ENCODE data around the gene LPP. TPM values are rescaled to one million over a fixed set of nuclear protein-coding genes. Genes with fewer than 3 reads are reported as not detected.
A peak's percentile ranks its signal among the peaks of the same experiment; 100 is the strongest.

The LPP gene
- total RNA-seq, 1 donor from 2014 or later = 222 TPM

DNA sequence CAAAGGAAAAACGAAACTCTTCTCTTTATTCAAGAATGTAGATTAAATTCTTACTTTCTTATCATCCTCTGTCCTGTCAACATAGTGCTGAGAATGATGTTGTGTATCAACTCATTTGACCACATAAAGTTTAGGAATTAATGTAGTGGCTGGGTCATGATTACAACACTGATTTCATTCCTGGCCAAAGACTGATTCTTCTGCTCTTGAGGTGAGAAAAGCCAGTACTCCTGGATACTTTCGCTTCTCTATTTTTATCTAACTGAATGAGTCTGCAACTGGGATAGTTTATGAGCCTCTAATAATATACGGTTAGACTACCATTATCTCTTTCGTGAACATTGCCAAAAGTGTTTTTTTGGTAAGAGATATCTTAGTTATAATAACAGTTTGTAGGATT is 173.0 kb downstream of the LPP start:
- Histone ChIP-seq H2AFZ (ENCODE audit: low read depth, low read length) (no peak overlapping the region), H3K27ac (ENCODE audit: low read depth, low read length) (no peak overlapping the region), H3K4me2 (ENCODE audit: low read length) (no peak overlapping the region), H3K79me2 (ENCODE audit: insufficient read depth, low read length) (peaks cover 97% of the 10 kb centered on the region), H3K9me3 (ENCODE audit: insufficient read depth, low read depth, low read length) (no peaks in the 10 kb centered on the region), H3K4me3 (ENCODE audit: insufficient read depth, low read depth, low read length) (no peak overlapping the region), H3K27me3 (ENCODE audit: insufficient read depth, low read length) (no peaks in the 10 kb centered on the region), H4K20me1 (ENCODE audit: insufficient read depth, low read length) (peaks cover 60% of the 10 kb centered on the region), H3K4me1 (ENCODE audit: insufficient read depth, low read length) (no peaks in the 10 kb centered on the region), H3K9ac (ENCODE audit: low read length) (no peak overlapping the region), H3K36me3 (ENCODE audit: insufficient read depth, low read length) (peaks cover 5% of the 10 kb centered on the region)
- no peaks in the 10 kb centered on the region for H3K9me3 Mint-ChIP-seq (ENCODE audit: unreplicated experiment)
- H3K4me1 Mint-ChIP-seq (ENCODE audit: low read depth, unreplicated experiment) = peaks cover 14% of the 10 kb centered on the region
- H3K36me3 Mint-ChIP-seq (ENCODE audit: low read depth, unreplicated experiment) = peaks cover 6% of the 10 kb centered on the region
- H3K27ac Mint-ChIP-seq (ENCODE audit: unreplicated experiment) = no peak overlapping the region
- TF ChIP-seq, protein P1, sequence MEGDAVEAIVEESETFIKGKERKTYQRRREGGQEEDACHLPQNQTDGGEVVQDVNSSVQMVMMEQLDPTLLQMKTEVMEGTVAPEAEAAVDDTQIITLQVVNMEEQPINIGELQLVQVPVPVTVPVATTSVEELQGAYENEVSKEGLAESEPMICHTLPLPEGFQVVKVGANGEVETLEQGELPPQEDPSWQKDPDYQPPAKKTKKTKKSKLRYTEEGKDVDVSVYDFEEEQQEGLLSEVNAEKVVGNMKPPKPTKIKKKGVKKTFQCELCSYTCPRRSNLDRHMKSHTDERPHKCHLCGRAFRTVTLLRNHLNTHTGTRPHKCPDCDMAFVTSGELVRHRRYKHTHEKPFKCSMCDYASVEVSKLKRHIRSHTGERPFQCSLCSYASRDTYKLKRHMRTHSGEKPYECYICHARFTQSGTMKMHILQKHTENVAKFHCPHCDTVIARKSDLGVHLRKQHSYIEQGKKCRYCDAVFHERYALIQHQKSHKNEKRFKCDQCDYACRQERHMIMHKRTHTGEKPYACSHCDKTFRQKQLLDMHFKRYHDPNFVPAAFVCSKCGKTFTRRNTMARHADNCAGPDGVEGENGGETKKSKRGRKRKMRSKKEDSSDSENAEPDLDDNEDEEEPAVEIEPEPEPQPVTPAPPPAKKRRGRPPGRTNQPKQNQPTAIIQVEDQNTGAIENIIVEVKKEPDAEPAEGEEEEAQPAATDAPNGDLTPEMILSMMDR (IDR thresholded peaks at IDR 0.05; ENCODE audit: insufficient read depth, low read depth, low read length) = no peak
- TF ChIP-seq EZH2 (IDR thresholded peaks at IDR 0.05; ENCODE audit: insufficient read depth, low read length) = no peak
- no peaks in the 10 kb centered on the region for H3K27me3 Mint-ChIP-seq (ENCODE audit: low read depth, unreplicated experiment)
- DNase-seq (ENCODE audit: low read depth) (peak; percentile 74), FAIRE-seq (peak; percentile 39)
- no peak overlapping the region for H3K4me3 Mint-ChIP-seq (ENCODE audit: unreplicated experiment)

DNA sequence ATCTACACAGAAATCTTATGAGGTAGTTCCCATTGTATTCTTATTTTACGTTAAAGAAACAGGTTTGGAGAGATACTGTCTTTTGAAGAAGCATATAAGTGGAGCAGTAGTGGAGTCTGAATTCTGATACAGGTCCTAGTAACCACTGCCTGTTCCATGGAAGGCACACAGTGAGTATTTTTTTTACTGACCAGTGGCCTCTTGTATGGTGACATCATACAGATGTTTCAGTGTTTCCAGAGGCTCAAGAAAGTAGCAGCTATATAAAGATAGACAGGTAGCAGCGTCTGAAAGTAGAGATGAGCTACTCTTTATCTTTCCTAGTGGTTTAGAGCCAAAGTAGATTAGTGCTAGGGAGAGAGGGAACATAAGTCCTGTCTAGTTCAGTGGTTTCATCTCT is 173.5 kb downstream of the LPP start:
- Histone ChIP-seq H3K4me3 (ENCODE audit: insufficient read depth, low read depth, low read length) (no peak overlapping the region), H3K79me2 (ENCODE audit: insufficient read depth, low read length) (peaks cover 97% of the 10 kb centered on the region), H2AFZ (ENCODE audit: low read depth, low read length) (no peak overlapping the region), H4K20me1 (ENCODE audit: insufficient read depth, low read length) (peaks cover 55% of the 10 kb centered on the region), H3K4me2 (ENCODE audit: low read length) (no peak overlapping the region), H3K27ac (ENCODE audit: low read depth, low read length) (no peak overlapping the region), H3K9me3 (ENCODE audit: insufficient read depth, low read depth, low read length) (no peaks in the 10 kb centered on the region), H3K27me3 (ENCODE audit: insufficient read depth, low read length) (no peaks in the 10 kb centered on the region), H3K36me3 (ENCODE audit: insufficient read depth, low read length) (peaks cover 5% of the 10 kb centered on the region), H3K9ac (ENCODE audit: low read length) (no peak overlapping the region), H3K4me1 (ENCODE audit: insufficient read depth, low read length) (no peaks in the 10 kb centered on the region)
- Mint-ChIP-seq H3K36me3 (ENCODE audit: low read depth, unreplicated experiment) (peaks cover 6% of the 10 kb centered on the region), H3K4me3 (ENCODE audit: unreplicated experiment) (no peak overlapping the region), H3K9me3 (ENCODE audit: unreplicated experiment) (no peaks in the 10 kb centered on the region), H3K4me1 (ENCODE audit: low read depth, unreplicated experiment) (peaks cover 12% of the 10 kb centered on the region), H3K27ac (ENCODE audit: unreplicated experiment) (no peak overlapping the region), H3K27me3 (ENCODE audit: low read depth, unreplicated experiment) (no peaks in the 10 kb centered on the region)
- TF ChIP-seq EZH2 (IDR thresholded peaks at IDR 0.05; ENCODE audit: insufficient read depth, low read length) = no peak
- TF ChIP-seq, protein P1 (IDR thresholded peaks at IDR 0.05; ENCODE audit: insufficient read depth, low read depth, low read length) = no peak
- DNase-seq (ENCODE audit: low read depth) (no peak), FAIRE-seq (no peak)

DNA sequence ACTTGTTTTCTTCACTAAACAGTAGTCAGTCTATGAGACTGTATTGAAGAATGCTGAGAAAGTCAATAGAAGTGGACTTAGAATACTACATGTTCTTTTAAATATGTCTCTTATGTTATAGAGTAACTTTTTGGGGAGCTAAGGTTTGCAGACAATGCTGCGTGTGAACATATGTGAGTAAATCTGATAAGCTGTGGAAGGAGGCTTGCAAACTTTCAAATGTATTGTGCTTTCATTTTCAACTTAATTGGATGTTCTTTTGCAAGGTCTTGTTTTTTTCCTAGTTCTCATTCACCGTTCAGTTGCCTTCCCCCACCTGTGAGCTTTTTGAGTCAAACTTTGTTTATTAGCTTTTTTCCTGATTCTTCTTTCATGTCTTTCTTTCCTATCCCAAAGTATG is 176.2 kb downstream of the LPP start:
- DNase-seq (ENCODE audit: low read depth) (no peak), FAIRE-seq (no peak)
- Mint-ChIP-seq H3K27me3 (ENCODE audit: low read depth, unreplicated experiment) (no peaks in the 10 kb centered on the region), H3K4me1 (ENCODE audit: low read depth, unreplicated experiment) (peaks cover 2% of the 10 kb centered on the region), H3K27ac (ENCODE audit: unreplicated experiment) (no peak overlapping the region), H3K4me3 (ENCODE audit: unreplicated experiment) (no peak overlapping the region), H3K36me3 (ENCODE audit: low read depth, unreplicated experiment) (peaks cover 1% of the 10 kb centered on the region), H3K9me3 (ENCODE audit: unreplicated experiment) (no peaks in the 10 kb centered on the region)
- H3K27ac ChIP-seq (ENCODE audit: low read depth, low read length) = no peak overlapping the region
- H3K4me1 ChIP-seq (ENCODE audit: insufficient read depth, low read length) = no peaks in the 10 kb centered on the region
- no peak overlapping the region for H3K9ac ChIP-seq (ENCODE audit: low read length)
- no peak overlapping the region for H2AFZ ChIP-seq (ENCODE audit: low read depth, low read length)
- peaks cover 39% of the 10 kb centered on the region for H4K20me1 ChIP-seq (ENCODE audit: insufficient read depth, low read length)
- no peak for TF ChIP-seq EZH2 (IDR thresholded peaks at IDR 0.05; ENCODE audit: insufficient read depth, low read length)
- TF ChIP-seq, protein P1 (IDR thresholded peaks at IDR 0.05; ENCODE audit: insufficient read depth, low read depth, low read length) = no peak
- H3K36me3 ChIP-seq (ENCODE audit: insufficient read depth, low read length) = peaks cover 5% of the 10 kb centered on the region
- H3K79me2 ChIP-seq (ENCODE audit: insufficient read depth, low read length) = peaks cover 99% of the 10 kb centered on the region
- H3K27me3 ChIP-seq (ENCODE audit: insufficient read depth, low read length) = no peaks in the 10 kb centered on the region
- H3K9me3 ChIP-seq (ENCODE audit: insufficient read depth, low read depth, low read length) = no peaks in the 10 kb centered on the region
- H3K4me3 ChIP-seq (ENCODE audit: insufficient read depth, low read depth, low read length) = no peak overlapping the region
- H3K4me2 ChIP-seq (ENCODE audit: low read length) = no peak overlapping the region
